ENCODE data around the gene PCBP3.

DNA sequence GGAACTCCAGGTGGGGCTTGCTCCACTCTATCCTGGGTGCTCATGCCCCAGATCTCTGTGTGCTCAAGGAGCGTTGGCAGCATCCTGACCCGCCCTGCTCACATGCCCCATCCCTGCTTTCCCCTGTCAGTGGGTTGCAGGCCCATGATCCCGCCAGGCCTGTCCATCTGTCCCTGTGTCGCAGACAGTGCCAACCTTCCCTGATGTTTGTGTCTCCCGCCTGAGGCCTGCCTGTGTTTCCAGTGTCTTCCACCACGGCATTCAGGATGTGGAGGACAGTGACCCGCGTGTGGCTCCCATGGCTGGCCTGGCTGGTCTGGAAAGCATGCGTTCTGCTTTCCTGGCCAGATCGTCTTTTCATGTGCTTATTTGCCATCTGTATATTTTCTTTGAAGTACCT lies 82.9 kb downstream of the PCBP3 start:
- TF ChIP-seq, protein P1, sequence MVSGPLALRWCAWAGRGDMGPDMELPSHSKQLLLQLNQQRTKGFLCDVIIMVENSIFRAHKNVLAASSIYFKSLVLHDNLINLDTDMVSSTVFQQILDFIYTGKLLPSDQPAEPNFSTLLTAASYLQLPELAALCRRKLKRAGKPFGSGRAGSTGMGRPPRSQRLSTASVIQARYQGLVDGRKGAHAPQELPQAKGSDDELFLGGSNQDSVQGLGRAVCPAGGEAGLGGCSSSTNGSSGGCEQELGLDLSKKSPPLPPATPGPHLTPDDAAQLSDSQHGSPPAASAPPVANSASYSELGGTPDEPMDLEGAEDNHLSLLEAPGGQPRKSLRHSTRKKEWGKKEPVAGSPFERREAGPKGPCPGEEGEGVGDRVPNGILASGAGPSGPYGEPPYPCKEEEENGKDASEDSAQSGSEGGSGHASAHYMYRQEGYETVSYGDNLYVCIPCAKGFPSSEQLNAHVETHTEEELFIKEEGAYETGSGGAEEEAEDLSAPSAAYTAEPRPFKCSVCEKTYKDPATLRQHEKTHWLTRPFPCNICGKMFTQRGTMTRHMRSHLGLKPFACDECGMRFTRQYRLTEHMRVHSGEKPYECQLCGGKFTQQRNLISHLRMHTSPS (CRISPR knock-in tag; IDR thresholded peaks at IDR 0.05; ENCODE audit: low read depth), result no peak
- TF ChIP-seq ZFX (CRISPR knock-in tag; IDR thresholded peaks at IDR 0.05; ENCODE audit: low read depth) (no peak), CHD2 (IDR thresholded peaks at IDR 0.05; ENCODE audit: low read depth, low read length) (no peak), SMAD3 (CRISPR knock-in tag; IDR thresholded peaks at IDR 0.05) (no peak), TCF12 (IDR thresholded peaks at IDR 0.05) (no peak), TCF12 (CRISPR knock-in tag; IDR thresholded peaks at IDR 0.05) (no peak), ZNF678 (CRISPR knock-in tag; IDR thresholded peaks at IDR 0.05) (no peak), NR2C2 (CRISPR knock-in tag; IDR thresholded peaks at IDR 0.05; ENCODE audit: borderline replicate concordance) (no peak), POLR2A (IDR thresholded peaks at IDR 0.05; ENCODE audit: insufficient read depth in 1 of 2, low read depth in 2 of 2, low read length in 2 of 2) (no peak), EZH2 (conservative IDR thresholded peaks at IDR 0.05; ENCODE audit: low read depth, low read length) (no peak)
- TF ChIP-seq, protein P2, sequence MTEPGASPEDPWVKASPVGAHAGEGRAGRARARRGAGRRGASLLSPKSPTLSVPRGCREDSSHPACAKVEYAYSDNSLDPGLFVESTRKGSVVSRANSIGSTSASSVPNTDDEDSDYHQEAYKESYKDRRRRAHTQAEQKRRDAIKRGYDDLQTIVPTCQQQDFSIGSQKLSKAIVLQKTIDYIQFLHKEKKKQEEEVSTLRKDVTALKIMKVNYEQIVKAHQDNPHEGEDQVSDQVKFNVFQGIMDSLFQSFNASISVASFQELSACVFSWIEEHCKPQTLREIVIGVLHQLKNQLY (CRISPR knock-in tag; IDR thresholded peaks at IDR 0.05), result no peak
- TF ChIP-seq, protein P3, sequence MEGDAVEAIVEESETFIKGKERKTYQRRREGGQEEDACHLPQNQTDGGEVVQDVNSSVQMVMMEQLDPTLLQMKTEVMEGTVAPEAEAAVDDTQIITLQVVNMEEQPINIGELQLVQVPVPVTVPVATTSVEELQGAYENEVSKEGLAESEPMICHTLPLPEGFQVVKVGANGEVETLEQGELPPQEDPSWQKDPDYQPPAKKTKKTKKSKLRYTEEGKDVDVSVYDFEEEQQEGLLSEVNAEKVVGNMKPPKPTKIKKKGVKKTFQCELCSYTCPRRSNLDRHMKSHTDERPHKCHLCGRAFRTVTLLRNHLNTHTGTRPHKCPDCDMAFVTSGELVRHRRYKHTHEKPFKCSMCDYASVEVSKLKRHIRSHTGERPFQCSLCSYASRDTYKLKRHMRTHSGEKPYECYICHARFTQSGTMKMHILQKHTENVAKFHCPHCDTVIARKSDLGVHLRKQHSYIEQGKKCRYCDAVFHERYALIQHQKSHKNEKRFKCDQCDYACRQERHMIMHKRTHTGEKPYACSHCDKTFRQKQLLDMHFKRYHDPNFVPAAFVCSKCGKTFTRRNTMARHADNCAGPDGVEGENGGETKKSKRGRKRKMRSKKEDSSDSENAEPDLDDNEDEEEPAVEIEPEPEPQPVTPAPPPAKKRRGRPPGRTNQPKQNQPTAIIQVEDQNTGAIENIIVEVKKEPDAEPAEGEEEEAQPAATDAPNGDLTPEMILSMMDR (CRISPR knock-in tag; IDR thresholded peaks at IDR 0.05), result no peak
- TF ChIP-seq, protein P4, sequence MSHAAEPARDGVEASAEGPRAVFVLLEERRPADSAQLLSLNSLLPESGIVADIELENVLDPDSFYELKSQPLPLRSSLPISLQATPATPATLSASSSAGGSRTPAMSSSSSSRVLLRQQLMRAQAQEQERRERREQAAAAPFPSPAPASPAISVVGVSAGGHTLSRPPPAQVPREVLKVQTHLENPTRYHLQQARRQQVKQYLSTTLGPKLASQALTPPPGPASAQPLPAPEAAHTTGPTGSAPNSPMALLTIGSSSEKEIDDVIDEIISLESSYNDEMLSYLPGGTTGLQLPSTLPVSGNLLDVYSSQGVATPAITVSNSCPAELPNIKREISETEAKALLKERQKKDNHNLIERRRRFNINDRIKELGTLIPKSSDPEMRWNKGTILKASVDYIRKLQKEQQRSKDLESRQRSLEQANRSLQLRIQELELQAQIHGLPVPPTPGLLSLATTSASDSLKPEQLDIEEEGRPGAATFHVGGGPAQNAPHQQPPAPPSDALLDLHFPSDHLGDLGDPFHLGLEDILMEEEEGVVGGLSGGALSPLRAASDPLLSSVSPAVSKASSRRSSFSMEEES (CRISPR knock-in tag; IDR thresholded peaks at IDR 0.05), result no peak

All from HepG2 (cell line).